Lower leg skin (tissue), 3 donors: ENCODE measurements around the gene NPDC1.

Source experiments
- POLR2A ChIP-seq, 2 donors: fragments of 450-650 bp; IDR thresholded peaks; one replicate each; pipeline ENCODE4 v1.6.1; 2016 to 2017; ENCODE audit warnings: antibody characterized with exemption in 2 of 2, mild to moderate bottlenecking in 1 of 2, moderate library complexity in 1 of 2
- TF ChIP-seq, protein P1 (sequence below), 3 donors: fragments of 450-650 bp; IDR thresholded peaks; one replicate each; pipeline ENCODE4 v1.5.1; 2016; ENCODE audit warnings: antibody characterized with exemption in 3 of 3, mild to moderate bottlenecking in 3 of 3, moderate library complexity in 2 of 3

DNA sequence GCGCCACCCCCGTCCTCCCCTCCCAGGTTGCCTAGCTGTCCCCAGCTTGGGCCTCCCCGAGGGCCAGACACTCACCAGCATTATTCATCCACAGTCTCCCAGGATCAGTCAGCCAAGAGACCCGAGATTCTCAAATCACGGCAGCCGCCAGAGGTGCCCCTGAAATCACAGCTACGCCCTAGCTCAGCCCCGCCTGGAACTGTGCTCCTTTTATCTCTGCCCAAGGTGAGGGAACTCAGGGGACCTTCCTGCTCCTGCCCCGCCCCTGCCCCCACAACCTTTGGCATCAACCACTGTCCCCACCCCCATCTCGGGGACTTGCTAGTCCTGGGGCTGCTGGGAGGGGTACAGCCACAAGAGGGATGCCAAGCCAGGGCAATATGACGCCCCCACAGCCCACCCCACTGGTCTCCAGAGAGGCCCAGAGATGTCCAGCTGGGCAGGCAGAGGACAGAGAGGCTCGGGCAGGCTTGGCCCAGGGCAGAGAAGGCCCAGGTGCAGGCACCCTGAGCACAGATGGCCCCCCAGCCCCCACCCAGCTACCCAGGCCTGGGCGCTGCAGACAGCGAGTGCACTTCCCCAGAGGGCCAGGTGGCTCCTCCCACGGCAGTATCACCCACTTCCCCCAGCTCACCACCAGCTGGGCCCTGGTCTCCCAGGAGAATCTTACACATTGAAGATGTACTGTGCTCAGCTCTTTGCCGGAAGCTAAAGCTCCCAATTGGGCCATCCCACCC is 13.9 kb downstream of the NPDC1 start, which contains the start of gene FUT7:
- TF ChIP-seq, protein P1, sequence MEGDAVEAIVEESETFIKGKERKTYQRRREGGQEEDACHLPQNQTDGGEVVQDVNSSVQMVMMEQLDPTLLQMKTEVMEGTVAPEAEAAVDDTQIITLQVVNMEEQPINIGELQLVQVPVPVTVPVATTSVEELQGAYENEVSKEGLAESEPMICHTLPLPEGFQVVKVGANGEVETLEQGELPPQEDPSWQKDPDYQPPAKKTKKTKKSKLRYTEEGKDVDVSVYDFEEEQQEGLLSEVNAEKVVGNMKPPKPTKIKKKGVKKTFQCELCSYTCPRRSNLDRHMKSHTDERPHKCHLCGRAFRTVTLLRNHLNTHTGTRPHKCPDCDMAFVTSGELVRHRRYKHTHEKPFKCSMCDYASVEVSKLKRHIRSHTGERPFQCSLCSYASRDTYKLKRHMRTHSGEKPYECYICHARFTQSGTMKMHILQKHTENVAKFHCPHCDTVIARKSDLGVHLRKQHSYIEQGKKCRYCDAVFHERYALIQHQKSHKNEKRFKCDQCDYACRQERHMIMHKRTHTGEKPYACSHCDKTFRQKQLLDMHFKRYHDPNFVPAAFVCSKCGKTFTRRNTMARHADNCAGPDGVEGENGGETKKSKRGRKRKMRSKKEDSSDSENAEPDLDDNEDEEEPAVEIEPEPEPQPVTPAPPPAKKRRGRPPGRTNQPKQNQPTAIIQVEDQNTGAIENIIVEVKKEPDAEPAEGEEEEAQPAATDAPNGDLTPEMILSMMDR (IDR thresholded peaks at IDR 0.05), result no peak
- no peak for TF ChIP-seq POLR2A (IDR thresholded peaks at IDR 0.05)
